ENCODE data around the gene AGBL4.

Gene AGBL4

DNA sequence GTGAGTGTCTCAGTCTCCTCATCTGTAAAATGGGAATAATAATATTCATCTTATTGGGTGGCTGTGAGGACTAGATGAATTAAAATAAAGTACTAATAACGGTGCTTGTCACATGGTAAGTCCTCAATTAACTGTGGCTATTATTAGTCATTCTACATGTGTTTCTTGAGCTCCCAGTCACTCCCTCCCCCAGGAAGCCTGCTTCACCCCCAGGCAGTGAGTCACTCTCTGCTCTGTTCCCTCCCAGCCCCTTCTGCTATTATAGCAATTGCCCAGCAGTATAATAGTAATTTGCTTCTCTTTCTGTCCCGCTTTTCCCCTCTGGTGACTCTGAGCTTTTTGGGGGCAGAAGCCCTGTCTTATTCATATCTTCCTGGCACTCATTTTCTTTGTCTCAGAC lies 1349.1 kb downstream of the AGBL4 start:
- no peak for DNase-seq

DNA sequence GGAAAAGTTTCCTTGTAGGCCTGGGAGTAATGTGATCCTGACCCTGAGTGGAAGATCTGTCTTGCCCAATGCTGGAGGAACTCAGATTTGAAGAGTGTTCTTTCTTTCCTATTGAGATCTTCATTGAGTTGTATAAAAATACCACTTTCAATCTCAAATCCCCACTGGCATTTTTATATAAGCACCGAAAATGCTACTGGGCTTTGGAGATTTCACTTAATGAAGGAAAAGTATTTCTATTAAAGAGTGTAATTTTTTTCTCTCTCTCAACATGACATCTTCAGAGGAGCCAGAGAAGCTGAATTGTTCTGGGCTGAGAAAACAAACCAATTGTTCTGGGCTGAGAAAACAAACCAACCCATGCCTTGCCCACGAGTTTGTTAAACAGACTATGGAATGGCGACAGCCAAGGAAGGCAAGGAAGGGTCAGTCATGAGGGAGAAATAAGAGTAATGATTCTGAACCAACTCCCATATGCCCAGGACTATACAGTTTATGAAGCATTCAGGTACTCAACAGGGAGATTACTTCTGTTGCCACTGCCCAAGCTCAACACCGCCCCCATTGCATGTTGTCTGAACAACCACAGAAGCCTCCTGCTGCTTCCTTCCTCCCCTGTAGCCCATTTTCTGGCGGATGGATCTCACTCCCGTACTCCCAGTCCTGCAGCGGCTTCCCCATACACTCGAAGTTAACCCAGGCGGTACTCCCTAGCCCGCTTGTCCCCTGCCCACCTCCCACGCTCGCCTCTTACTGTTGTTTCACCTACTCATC lies 1350.2 kb downstream of the AGBL4 start:
- DNase-seq: no peak

DNA sequence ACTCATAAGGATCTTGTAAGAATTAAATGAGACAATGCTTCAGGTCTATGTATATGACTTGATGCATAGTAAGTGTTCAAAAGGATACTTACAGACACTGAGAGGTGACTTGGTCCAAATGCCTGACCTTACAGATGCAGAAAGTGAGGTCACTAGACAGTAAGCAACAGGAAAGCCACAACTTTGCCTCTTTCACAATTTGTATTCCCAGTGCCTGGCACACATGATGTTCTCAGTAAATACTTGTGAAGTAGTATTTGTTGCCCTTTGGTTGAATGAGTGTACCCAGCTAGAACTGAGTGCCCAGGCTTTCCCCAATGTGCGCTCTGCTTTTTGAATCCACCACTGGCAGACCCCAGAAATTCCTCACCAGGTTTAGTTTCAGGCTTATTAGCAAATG lies 1352.2 kb downstream of the AGBL4 start:
- DNase-seq: no peak

DNA sequence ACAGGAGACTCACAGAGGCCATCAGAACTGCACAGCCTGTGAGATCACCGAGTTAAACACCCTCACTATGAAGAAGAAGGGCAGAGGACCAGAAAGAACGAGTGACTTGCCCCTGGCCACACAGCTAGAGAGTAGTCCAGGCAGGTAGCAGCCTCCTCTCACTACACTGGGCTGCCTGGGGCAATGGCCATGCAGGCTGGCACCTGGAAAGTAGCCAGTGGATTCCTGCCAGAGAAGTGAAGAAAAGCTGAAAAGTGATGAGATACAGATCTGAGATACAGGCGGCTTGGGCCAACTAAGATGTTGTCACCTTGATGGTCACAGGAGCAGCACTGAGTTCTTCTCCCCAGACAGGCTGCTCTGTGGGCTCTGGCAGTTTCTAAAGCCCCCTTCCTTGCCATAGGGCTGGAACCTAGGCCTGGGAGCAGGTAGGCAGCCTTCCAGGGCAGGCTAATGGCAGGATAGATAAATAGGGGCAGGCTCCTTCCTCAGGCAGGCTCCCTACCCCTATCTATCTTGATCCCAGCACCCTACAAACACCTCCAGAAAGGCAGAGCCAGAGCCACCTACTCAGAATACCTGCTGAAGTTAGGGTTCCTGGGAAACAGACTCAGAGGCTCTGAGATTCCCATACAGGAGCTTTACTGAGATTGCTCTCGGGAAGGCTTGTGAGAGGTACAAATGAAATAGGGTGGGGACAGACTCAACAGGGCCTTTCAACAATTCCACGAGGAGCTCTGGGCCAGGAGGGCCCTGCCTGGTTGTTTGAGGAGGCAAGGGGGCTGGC lies 1353.3 kb downstream of the AGBL4 start:
- DNase-seq: no peak

DNA sequence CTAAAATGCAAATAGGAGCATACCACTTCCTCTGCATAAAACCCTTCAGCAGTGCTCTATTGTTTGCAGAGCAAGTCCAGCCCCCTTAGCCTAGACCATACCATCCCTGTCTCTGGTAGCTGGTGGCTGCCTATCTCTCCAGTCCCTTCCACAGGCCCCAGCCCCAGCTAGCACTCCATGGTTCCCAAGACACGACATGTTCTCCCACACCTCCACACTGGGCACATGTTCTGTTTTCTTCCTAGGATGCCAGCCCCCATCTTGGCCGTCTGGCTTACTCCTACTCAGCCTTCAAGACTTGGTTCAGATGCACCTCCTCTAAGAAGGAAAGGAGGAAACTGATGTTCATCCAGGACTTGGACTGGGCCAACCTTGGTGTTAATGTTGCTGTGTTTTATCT lies 1355.4 kb downstream of the AGBL4 start:
- no peak for DNase-seq

DNA sequence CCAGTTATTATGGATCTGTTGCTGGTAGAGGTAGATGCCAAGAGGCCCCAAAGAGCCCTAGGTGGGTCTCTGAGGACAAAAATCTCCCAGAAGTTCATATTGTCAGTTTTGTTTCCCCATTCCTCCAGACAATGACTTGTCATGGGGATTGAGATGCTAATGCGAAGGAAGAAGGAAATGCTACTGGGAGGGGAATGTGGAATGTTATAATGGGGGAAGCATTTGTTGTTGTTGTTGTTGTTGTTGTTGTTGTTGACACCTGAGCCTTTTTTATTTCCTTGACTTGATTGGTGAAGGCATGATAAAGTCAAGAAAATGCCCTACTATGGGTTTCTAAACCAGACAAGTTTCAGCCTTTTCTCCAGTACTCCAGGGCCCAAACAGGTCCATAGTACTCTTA lies 1356.0 kb downstream of the AGBL4 start:
- no peak for DNase-seq

DNA sequence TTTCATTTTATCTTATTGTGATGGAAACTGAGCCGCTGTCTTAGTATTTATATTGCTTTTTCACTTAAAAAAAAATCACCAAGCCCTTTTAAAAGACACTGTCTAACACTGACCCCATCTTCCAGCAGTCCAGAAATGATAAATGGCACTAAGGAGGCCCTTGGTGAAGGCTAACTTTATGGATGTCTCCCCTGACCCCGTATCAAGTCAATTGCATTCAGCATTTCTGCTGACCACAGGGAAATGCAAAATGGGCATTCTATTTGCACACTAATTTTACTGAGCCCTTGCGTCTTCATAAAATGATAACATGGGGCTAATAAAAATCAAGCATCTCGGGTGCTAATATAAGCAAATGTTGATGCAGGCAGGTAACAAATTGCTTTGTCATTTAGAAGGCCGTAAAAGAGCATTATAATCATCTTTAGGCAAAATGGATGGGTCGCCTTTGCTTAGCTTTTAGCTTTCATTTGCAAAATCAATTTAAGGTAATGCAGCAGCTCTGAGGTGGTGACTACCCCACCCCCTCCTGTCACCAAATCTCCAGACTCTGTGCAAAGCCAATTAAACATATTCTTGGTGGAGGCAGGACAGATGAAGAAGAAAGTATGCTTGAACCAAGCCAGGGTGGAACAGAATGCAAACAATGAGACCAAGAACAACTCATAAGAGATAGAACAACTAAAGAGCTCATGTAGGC lies 1357.9 kb downstream of the AGBL4 start:
- no peak for DNase-seq

DNA sequence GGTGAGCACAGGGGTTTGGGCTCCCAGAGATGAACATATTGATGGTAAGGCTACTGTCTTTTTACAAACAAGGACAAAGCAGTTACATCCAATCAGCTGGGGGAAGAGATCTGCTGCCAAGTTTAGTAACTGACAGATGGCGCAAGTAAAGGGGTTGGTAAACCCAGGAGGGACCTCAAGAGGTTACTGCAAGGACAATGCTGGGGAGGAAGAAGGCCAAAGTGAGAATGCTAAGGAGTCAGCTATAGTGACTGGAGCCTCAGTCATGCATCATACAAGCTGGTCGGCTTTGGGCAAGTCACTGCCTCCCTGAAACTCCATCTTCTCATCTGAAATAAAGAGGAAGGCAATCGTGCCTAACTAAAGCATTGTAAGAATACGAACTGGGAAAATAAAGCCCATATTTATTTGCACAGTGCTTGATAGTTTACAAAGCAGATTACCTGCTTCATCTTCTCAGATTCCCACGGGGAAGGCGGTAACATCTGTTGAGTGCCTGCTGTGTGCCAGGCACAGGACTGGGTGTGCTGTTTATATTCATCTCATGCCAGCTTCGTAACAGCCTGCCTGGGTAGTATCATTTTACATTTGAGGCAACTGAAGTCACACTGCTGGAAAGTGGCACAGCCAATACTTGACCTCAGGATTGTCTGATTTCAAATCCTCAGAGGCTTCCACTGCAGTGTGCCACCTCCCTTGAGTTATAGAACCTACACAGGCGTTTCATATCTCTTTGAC lies 1361.9 kb downstream of the AGBL4 start:
- no peak for DNase-seq

DNA sequence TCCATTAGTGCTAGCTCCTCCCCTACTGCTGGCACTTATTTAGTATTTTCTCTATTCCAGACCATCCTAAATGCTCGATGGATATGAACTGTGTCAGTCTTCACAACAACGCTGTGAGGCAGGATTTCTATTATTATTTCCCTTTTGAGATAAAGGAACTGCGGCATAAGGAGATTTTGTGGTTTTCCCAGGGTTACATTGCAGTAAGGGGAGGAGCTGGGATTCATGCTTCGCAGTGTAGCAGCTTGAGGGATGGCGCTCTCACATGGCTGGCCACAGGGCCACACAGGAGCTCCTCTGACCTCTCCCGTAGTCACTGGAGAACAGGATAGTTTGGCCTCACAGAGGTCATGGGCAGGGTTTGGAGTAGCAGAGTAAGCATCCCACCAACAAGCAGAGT lies 1364.0 kb downstream of the AGBL4 start:
- DNase-seq: no peak

DNA sequence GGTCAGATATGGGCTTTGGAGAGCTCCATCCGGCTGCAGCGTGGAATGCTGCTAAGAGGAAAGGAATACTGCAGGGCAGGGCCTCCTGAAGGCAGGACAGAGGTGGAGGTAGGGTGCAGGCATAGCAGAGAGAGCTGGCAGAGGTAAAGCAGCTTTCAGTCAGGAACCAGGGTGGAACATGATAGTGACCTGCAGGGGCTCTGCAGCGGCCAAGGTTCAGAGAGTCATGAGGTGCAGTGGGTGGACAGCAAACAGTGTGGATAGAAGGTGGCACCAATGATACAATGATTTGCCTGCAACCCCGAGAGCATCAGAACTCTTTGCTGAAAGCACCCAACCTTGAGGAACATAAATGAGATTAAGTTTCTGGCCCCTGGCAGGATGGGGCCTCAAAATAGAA lies 1366.3 kb downstream of the AGBL4 start:
- DNase-seq: no peak

DNA sequence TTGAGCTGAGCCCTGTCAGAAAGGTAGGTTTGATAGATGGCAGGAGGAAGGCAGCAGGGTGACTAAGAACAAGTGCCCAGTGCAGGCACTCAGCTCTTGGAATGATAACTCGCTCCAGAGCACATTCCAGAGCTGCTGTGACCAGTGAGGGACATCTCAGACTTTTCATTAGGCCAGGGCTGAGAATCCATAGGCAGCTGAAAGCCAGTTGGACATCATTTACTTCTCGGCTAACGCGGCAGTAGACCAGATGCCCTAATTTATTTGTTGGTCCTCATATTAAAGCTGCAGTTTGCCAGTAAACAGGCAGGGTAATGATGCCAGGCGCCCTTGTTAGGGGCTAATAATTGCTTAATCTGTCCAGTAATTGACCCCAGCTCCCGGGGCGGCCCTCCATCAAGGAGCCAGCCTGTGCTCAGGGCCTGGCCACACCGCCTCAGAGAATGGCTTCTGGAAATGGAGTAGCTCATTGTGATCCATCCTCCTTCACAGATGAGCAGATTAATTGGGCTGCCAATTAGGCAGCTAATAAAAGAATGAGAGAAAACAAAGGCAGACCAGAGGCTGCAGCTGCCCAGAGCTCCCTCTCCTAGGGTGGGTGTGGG lies 1369.0 kb downstream of the AGBL4 start:
- DNase-seq: no peak

DNA sequence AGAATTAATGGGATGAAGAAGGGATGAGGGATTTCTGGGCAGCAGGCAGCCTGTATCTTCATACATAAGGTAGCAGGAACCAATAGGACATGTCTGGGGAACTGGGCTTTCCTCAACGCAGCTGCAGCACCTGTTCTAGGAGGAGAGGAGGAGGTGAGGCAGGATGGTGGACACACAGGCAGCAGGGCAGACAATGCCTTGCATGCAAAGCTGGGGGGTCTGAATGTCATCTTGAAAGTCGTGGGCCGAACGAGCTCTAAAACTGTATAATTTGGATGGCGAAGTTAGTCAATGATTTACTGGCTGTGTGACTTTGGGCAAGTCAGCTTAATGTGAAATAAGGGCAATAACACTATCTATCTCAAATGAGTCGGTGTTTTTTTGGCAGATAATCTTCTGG lies 1371.4 kb downstream of the AGBL4 start:
- no peak for DNase-seq

DNA sequence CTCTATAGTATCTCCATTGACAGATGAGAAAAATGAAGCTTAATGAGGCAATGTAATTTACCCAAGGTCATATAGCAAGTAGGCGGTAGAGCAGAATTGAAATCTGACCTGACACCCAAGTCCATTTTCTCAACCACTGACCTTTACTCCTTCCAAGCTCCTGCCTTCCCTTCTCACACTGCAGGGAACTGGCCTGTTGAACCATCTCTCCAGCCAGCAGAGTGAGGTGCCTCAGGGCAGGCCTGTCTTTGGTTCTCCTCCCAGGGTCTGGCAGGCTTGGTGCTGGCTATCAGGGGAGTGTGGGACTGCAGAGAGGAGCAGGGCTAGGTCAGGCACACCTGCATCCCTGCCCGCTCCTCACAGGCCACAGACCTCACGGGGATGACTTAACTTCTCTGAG lies 1373.9 kb downstream of the AGBL4 start:
- DNase-seq: no peak

DNA sequence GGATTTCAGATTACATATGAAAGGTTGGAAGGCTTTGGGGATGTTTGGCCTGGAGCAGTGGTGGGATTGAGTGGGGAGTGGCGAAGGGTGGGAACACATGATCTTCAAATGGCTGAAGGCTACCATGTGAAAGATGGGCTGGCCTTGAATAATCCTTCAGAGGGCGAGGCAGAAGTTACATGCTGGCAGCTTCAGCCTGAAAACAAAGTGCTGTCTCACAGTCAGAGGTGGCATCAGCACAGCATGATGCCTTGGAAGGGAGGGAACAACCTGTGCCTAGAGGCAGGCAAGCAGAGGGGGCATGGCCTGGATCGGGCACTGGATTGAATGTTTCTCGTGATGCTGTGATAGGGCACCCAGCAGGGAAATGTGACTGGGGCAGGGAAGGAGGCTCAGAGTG lies 1377.9 kb downstream of the AGBL4 start:
- no peak for DNase-seq

DNA sequence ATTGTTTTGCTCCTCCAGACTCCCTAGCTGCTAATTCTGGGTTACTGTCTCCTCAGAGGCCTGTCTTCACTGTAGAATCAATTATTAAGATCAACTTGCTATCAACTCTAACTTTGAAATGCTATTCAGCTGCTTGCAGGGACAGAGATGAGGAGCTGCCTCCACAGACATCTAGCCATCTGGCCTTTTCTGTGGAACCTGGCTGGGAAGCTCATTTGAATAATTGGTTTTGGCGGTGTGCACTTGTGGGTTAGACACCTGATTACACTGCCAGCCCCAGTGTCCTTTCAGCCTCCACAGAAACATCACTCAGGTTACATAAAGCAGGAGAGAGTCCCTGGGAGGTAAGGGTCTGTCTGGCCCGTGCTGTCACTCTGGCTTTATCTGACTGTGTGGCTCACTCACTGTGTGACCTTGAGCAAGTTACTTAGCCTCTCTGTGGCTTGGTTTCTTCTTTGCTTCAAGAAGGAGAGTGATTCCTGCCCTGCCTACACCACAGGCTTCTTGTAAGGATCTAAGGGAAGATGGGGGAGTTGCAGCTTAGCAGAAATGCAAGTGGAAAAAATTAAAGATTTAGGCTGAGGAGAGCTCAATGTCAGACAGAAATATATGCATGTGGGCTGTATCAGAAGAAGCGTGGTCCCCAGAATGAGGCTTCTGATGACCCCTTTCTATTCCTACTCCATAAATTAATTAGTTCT lies 1378.7 kb downstream of the AGBL4 start:
- DNase-seq: no peak

DNA sequence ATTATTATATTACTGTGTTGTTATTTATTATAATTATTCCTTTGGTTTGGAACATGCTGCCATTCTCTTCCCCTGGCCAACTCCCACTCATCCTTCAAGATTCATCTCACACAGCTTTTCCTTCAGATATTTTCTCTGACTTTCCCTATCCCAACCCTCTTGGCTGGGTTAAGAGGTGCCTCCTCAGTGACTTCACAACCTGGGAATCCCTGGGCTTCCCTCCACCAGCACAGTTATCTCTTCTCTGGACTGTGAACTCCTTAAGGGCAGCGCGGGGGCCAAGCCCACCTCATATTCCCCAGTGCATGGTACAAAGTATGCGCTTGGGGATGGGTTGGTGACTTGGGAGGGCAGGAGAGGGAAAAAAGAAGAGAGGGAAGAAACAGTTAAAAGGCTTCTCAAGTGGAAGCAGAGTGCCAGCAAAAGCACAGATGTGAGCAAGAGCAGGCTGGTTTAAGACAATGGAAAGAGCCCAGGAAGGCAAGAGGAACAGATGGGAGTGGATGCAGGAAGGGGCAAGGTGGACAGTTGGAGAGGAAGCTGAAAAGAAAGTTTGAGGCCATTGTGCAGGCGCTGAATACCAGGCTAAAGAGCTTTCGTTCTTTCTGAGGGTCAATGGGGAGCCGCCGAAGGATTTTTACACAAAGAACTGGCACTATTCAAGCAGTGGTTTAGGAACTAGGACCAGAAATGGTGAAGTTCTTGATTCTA lies 1379.4 kb downstream of the AGBL4 start:
- DNase-seq: no peak

DNA sequence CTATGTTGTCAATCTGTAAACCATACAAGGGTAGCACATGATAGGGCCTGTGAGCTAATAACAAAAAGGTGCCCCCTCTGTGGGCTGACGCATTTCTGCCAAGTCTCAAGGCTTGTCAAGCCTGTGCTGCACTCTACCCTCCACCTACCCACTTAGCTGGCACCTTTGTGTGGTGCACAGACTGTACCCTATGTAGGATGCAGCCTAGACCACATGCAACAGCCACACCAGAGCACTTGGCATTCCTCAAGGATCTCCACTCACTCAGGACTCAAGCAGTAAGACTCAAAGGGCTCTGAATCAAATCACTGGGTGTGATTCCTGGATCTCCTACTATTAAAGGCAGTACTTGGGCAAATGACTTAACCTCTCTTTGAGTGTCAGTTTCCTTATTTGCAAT lies 1380.6 kb downstream of the AGBL4 start:
- DNase-seq: no peak

DNA sequence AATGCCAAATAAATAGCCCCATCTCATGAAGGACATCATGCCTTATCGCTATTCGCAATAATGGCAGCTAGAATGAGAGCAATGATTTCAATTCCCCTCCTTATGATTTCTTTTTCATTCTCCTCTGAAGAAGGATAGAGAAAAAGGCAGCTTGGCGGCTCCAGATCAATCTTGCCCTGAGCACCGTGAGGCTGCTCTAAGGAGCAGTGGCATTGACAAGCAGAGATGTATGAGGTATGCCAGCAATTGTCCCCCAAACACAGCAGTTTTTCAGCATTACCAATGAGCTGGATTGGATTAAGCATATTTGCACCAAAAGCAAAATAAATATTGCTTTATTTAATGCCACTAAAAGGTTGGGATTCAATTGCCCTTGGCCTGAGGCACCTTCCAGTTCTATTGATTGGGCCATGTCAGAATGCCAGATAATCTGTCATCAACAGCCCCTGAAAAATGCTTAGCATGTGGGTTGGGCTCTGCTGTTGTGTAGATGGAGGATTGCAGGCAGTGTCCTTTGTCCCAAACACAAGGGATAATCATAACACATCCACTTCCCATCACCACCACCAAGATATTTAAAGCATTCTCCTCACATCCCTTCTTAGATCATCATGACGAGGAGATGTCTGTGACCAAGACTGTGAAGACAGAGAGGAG lies 1382.8 kb downstream of the AGBL4 start:
- DNase-seq: no peak

DNA sequence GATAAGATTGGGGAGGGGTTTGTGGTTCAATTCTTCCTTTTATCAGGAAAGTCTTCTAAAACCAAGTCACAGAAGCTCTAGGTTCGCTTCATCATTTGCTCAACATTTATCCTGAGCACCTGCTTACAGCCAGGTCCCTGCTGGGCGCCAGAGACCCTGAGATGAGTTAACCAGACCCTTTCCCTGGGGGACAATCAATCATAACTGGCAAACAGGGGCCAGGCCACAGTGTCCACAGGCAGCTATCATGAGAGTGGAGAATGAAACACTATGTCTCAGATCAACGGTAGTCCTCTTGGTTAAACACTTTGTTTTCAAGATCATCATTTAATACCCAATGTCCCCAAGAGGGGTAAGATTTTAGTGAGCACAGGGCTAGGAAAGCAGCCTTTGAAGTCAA lies 1393.9 kb downstream of the AGBL4 start:
- DNase-seq: no peak

DNA sequence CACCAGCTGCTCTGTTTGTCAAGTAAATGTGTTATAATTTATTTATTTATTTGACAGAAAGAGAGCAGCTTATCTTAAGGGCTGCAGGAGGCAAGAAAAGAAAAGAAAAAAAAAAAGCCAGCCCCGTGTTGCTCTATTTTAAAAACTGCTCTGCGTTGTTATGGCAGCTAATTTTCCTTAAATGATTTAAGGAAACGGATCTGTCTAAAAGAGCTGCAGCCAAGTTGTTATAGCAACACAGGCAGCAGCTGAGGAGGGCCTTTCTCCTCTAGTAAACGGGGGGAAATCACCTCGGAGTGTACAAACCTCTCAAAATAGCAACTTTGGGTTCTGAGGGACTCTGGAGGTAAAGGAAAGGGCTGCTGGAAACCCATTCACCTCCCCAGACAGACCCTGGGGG lies 1396.3 kb downstream of the AGBL4 start:
- no peak for DNase-seq

DNA sequence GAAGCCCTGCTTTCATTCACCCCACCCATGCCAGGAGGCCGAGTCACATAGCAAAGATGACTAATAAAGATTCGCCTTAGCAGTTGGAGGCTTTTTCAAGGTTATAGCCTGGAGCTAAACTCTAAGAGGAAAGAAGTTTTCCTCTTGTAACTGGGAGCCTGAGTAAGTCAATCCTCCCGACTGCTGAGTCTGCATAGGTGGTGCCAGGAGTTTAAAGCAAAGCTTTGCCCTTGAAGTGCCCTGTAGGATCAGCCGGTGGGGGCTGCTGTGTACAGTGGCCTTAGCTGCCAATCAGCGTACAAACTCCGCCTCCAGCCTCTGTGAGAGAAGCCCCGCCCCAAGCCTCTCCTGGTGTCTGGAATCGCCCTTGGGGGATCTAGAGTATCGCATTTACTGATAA lies 1404.2 kb downstream of the AGBL4 start:
- no peak for DNase-seq
